Psoas muscle (tissue), 8 donors: ENCODE results near the gene CDCA4. TPM values are rescaled to one million over a fixed set of nuclear protein-coding genes. Genes with fewer than 3 reads are reported as not detected.

Experiments
- ATAC-seq, 4 donors: fragments of 200-7000 bp; cut with Tn5 transposase; one replicate each; pipeline ENCODE4 v1.9.1; 2020; ENCODE audit warnings: moderate library complexity in 3 of 4, mild to moderate bottlenecking in 2 of 4
- DNase-seq, 2 donors: peaks; one replicate each; pipeline ENCODE4 v3.0.0-alpha.2; 2020
- H3K27ac ChIP-seq: fragments of 200-600 bp; one replicate; pipeline ENCODE4 v1.8.0; 2022
- H3K27me3 ChIP-seq, 3 donors: fragments of 200-600 bp in 1 of 3; one replicate each; pipeline versions ENCODE4 v1.6.1 to v1.8.0; 2013 to 2022; ENCODE audit warnings: low read length in 2 of 3, mild to moderate bottlenecking in 2 of 3, moderate library complexity in 1 of 3; ENCODE audit not compliant: insufficient read depth in 3 of 3
- H3K36me3 ChIP-seq, 2 donors: fragments of 200-600 bp in 1 of 2; one replicate each; pipeline versions ENCODE4 v1.6.1 to v1.8.0; 2013 to 2022; ENCODE audit warnings: low read depth in 1 of 2, mild to moderate bottlenecking in 1 of 2, moderate library complexity in 1 of 2; ENCODE audit not compliant: insufficient read depth in 1 of 2
- H3K4me1 ChIP-seq: fragments of 200-600 bp; one replicate; pipeline ENCODE4 v1.8.0; 2022
- H3K4me3 ChIP-seq: fragments of 200-600 bp; one replicate; pipeline ENCODE4 v1.8.0; 2022; ENCODE audit warnings: mild to moderate bottlenecking
- H3K9me3 ChIP-seq: fragments of 200-600 bp; one replicate; pipeline ENCODE4 v1.8.0; 2022
- WGBS, 3 donors: extraction: QIAGEN DNeasy Blood & Tissue Kit; methylation state at CpG; one replicate each; pipeline versions ENCODE4 v1.1.6 to v1.1.7; 2013; 5-methylcytosine and 5-hydroxymethylcytosine counted together
- intact Hi-C, 2 donors: fragments of 100-400 bp; cut with DNase I; formaldehyde crosslinking; loops; one replicate each; pipeline versions ENCODE4 v1.11.0 to v1.14.2; 2022
- polyA plus RNA-seq, 3 donors: library from polyadenylated mRNA; stranded (reverse); fragments of 200-250 nt; gene quantifications; one replicate each; pipeline ENCODE4 v1.2.3, GENCODE V29; 2013
- total RNA-seq, 4 donors: library from RNA; stranded (reverse); fragmentation: NEBNext Ultra II Directional in 2 of 4; extraction: Animal tissue kit (Norgen Biotek cat#: 25700) in 2 of 4; gene quantifications; one replicate each; pipeline versions ENCODE4 v1.2.1 to v1.2.4, GENCODE V29; 2021 to 2023
- TF ChIP-seq, protein P1 (sequence below): fragments of 200-600 bp; IDR thresholded peaks from one replicate; pipeline ENCODE4 v1.8.0; 2022; ENCODE audit warnings: antibody characterized with exemption
- donor health status: healthy with polysubstance abuse.
- donor health status: DM: no; HTN: no; CAD: no; lungs with moderate emphysema.
- donor health status: Bipolar disorder and iron deficiency.
- donor health status: healthy.
- donor health status: DM: yes; HTN: yes; CAD: no.
- donor health status: DM: no; HTN: no; CAD: no.
- donor health status: DM: no; HTN: no; CAD: no.
- donor health status: DM: yes; HTN: yes; CAD: no.

The CDCA4 gene
- total and polyA plus RNA-seq, 7 donors = 0.79 to 3.3 (median 1.3) TPM

DNA sequence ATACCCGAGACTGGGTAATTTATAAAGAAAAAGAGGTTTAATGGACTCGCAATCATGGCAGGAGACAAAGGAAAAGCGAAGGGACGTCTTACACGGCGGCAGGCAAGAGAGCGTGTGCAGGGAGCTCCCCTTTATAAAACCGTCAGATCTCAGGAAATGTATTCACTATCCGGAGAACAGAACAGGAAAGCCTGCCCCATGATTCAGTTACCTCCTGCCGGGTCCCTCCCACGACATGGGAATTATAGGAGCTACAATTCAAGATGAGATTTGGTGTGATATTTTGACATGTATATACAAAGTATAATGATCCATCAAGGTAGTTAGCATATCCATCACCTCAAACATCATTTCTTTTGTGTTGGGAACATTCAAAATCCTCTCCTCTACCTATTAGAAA, 2.3 kb upstream of the CDCA4 start:
- DNase-seq = no peak
- no peaks in the 10 kb centered on the region for H3K9me3 ChIP-seq
- H3K27me3 ChIP-seq = no peaks in the 10 kb centered on the region
- H3K4me1 ChIP-seq = peaks cover 8% of the 10 kb centered on the region
- intact Hi-C loops = loop anchor here in 1 of 2 donors (5.0 kb wide), 1 partner anchor 36 kb away; the partner anchor contains the start of gene CLBA1
- no peak overlapping the region for H3K27ac ChIP-seq
- no peak for ATAC-seq
- 63 to 74% (median 73%) methylated on average over 11 of the region's 11 CpGs for WGBS, 3 donors
- no peaks in the 10 kb centered on the region for H3K36me3 ChIP-seq
- H3K4me3 ChIP-seq = no peak overlapping the region
- TF ChIP-seq, protein P1, sequence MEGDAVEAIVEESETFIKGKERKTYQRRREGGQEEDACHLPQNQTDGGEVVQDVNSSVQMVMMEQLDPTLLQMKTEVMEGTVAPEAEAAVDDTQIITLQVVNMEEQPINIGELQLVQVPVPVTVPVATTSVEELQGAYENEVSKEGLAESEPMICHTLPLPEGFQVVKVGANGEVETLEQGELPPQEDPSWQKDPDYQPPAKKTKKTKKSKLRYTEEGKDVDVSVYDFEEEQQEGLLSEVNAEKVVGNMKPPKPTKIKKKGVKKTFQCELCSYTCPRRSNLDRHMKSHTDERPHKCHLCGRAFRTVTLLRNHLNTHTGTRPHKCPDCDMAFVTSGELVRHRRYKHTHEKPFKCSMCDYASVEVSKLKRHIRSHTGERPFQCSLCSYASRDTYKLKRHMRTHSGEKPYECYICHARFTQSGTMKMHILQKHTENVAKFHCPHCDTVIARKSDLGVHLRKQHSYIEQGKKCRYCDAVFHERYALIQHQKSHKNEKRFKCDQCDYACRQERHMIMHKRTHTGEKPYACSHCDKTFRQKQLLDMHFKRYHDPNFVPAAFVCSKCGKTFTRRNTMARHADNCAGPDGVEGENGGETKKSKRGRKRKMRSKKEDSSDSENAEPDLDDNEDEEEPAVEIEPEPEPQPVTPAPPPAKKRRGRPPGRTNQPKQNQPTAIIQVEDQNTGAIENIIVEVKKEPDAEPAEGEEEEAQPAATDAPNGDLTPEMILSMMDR = no peak

DNA sequence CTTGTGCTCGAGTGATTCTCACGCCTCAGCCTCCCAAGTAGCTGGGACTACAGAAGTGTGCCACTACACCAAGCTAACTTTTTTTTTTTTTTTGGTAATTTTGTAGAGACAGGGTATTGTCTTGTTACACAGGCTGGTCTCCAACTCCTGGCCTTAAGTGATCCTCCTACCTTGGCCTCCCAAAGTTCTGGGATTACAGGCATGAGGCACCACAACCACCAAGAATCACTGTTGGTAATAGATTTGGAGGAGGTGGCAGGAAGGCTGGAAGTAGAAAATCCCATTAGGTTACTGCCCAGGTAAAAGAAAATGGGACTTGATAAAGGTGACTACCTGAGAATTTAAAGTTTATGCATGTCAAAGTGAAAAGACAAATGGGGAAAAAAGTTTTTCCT, 1.4 kb upstream of the CDCA4 start:
- WGBS, 3 donors = 62 to 76% (median 75%) methylated on average over 2 of the region's 2 CpGs
- intact Hi-C loops = loop anchor here in 1 of 2 donors (5.0 kb wide), 1 partner anchor 35 kb away; the partner anchor contains the start of gene CLBA1
- Histone ChIP-seq H3K27me3 (no peaks in the 10 kb centered on the region), H3K36me3 (no peaks in the 10 kb centered on the region), H3K9me3 (no peaks in the 10 kb centered on the region), H3K4me3 (peak overlapping the region; percentile 83), H3K4me1 (peaks cover 8% of the 10 kb centered on the region), H3K27ac (no peak overlapping the region)
- ATAC-seq (no peak), DNase-seq (no peak)
- TF ChIP-seq, protein P1 = no peak

DNA sequence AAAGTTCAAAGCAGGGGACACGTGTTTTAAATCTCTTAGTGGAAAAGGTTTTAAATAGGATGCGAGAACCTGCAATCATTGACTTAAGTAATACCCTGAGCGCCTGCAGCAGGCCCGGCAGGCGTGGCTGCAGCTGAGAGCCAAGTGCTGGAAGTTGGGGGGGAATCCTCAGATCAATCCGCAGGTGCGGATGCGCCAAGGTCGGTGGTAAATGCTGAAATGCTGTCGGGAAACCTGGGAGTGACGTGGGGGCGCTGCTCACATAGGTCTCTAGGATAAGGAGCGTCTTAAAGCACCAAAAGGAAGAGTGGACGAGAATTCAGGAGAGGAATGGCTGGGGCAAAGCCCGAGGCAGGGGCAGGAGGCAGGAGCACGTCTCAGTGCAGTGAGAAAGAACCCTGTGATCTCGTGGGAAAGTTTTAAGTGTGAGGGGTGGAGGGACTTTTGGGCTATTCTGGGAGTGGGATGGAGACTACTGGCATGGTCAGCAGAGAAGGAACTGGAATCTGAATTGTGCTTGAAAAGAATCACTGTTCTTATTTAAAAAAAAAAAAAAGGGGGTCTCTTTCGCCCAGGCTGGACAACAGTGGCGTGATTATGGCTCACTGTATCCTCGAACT, 883 bp upstream of the CDCA4 start:
- Histone ChIP-seq H3K4me1 (peaks cover 8% of the 10 kb centered on the region), H3K27me3 (no peaks in the 10 kb centered on the region), H3K27ac (peak overlapping the region; percentile 77), H3K9me3 (no peaks in the 10 kb centered on the region), H3K4me3 (peak overlapping the region; percentile 83), H3K36me3 (no peaks in the 10 kb centered on the region)
- DNase-seq (peak in 1 of 2 donors; percentile 37), ATAC-seq (peak in 1 of 4 donors; percentile 8)
- 7 to 8% (median 7%) methylated on average over 20 of the region's 20 CpGs for WGBS, 3 donors
- TF ChIP-seq, protein P1 = no peak
- intact Hi-C loops = loop anchor here (2.0 to 5.0 kb wide), 2 partner anchors 34 to 41 kb away; partner anchors contain the start of gene CLBA1 (in 1 of the 2)

DNA sequence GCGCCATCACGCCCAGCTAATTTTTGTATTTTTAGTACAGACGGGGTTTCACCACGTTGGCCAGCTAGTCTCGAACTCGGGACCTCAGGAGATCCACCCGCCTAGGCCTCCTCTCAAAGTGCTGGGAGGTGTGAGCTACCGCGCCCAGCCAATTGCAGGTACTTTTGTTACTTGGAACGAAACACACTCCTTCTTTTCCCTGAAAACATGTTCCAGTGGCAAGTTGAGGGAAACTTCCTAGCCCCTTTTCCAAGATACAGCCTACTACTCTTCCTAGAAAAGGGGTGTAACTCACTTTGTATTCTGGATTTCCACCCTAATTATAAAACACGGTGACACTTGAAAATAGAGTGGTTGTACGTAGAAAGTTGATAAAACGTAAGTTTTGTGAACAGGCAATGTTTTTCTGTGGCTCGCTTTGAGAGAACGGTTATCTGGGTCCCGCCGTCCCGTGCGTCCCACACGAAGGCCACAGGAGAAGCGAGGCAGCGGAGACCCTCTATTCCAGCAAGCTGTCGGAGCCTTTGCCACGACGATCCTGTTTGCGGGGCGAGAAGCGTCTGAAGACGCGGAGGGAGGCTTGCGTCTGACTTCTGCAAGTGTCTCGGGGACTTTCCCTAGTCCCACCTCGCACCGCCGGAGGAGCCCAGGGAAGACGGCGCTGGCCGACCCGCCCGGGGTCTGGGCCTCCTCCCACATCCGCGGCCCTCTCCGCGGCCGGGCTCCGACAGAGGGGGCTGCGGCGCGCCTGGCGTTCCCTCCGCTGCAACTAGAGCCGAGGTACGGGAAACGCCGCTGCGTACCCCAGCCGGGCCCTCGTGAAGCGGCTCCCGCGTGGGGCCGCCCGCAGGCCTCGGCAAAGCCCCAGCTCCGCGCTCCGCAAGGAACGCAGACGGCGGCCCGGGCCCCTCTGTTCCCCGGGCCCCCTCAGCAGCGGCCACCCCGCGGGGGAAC, 745 bp downstream of the CDCA4 start:
- TF ChIP-seq, protein P1 = no peak
- Histone ChIP-seq H3K36me3 (no peaks in the 10 kb centered on the region), H3K27ac (peak overlapping the region; percentile 64), H3K4me3 (peak overlapping the region; percentile 73), H3K4me1 (peaks cover 8% of the 10 kb centered on the region), H3K9me3 (no peaks in the 10 kb centered on the region), H3K27me3 (no peaks in the 10 kb centered on the region)
- intact Hi-C loops = loop anchor here (2.0 to 5.0 kb wide), 2 partner anchors 33 to 39 kb away; partner anchors contain the start of gene CLBA1 (in 1 of the 2)
- no peak for ATAC-seq
- peak in 1 of 2 donors; percentile 24 for DNase-seq
- WGBS, 3 donors = 7 to 14% (median 9%) methylated on average over 55 to 75 of the region's 75 CpGs
